A549 (cell line): ENCODE measurements around the gene VSIG2.

Experiments
- CHD2 ChIP-seq: fragments of 150-350 bp; IDR thresholded peaks from 2 replicates; pipeline ENCODE4 v1.6.1; 2014; ENCODE audit warnings: low read length; ENCODE audit not compliant: partially characterized antibody
- CTCF ChIP-seq: fragments of >200 bp; sonication (Bioruptor Twin); formaldehyde crosslinking; IDR thresholded peaks from 3 replicates; pipeline ENCODE4 v1.5.1; 2016
- E2F6 ChIP-seq: IDR thresholded peaks from 2 replicates; pipeline ENCODE4 v1.6.1; 2012; ENCODE audit warnings: low read depth, borderline replicate concordance
- ELK1 ChIP-seq: fragments of 150-350 bp; IDR thresholded peaks from 2 replicates; pipeline ENCODE4 v1.6.1; 2014; ENCODE audit warnings: low read depth, mild to moderate bottlenecking, low read length
- EP300 ChIP-seq, 2 experiments: fragments of >200 bp; sonication (Bioruptor Twin); formaldehyde crosslinking; IDR thresholded peaks; 2 replicates in 1 of 2; 3 replicates in 1 of 2; pipeline ENCODE4 v1.6.1; 2016 to 2017
- JUNB ChIP-seq: fragments of >200 bp; sonication (Bioruptor Twin); formaldehyde crosslinking; IDR thresholded peaks from 2 replicates; pipeline ENCODE4 v1.6.1; 2016
- MAX ChIP-seq: IDR thresholded peaks from 2 replicates; pipeline ENCODE4 v1.6.1; 2012
- POLR2A ChIP-seq: IDR thresholded peaks from 2 replicates; pipeline ENCODE4 v1.6.1; 2012; ENCODE audit warnings: mild to moderate bottlenecking, low read length
- ZFP36 ChIP-seq: fragments of 450-650 bp; IDR thresholded peaks from 2 replicates; pipeline ENCODE4 v1.6.1; 2014; ENCODE audit warnings: borderline replicate concordance; ENCODE audit not compliant: partially characterized antibody
- ZNF302 ChIP-seq: fragments of 250-450 bp; sonication (Bioruptor Pico); IDR thresholded peaks from 2 replicates; pipeline ENCODE4 v1.9.0; 2021; ENCODE audit warnings: inconsistent platforms, mild to moderate bottlenecking, moderate library complexity

- TF ChIP-seq CTCF, result no peak
- no peak for TF ChIP-seq EP300 (IDR thresholded peaks at IDR 0.05)
- no peak for TF ChIP-seq ZNF302 (CRISPR knock-in tag)
- TF ChIP-seq ELK1, result no peak
- TF ChIP-seq POLR2A, result no peak
- TF ChIP-seq ZFP36, result no peak
- no peak for TF ChIP-seq MAX
- no peak for TF ChIP-seq E2F6
- TF ChIP-seq JUNB, result no peak
- no peak for TF ChIP-seq CHD2
Observed at GRCh38 chr11:124752471-124753102, 532 bp upstream of the VSIG2 start.
